IPS-15b (cell line): ENCODE measurements around the gene POPDC2.
"Not testable (repeated sequence)": the region's sequence is repeated elsewhere in the genome, so short reads cannot be mapped to it uniquely, and the experiment has no call there.

Source experiments
- H3K27me3 ChIP-seq: one replicate; pipeline ENCODE4 v1.6.1; 2013; ENCODE audit warnings: low read length; ENCODE audit not compliant: control insufficient read depth, insufficient read depth
- H3K36me3 ChIP-seq: one replicate; pipeline ENCODE4 v1.6.1; 2013; ENCODE audit warnings: low read length; ENCODE audit not compliant: control insufficient read depth, insufficient read depth
- H3K4me1 ChIP-seq: one replicate; pipeline ENCODE4 v1.6.1; 2013; ENCODE audit warnings: mild to moderate bottlenecking, low read length; ENCODE audit not compliant: control insufficient read depth, insufficient read depth
- H3K4me3 ChIP-seq: one replicate; pipeline ENCODE4 v1.5.1; 2013; ENCODE audit warnings: low read depth, low read length
- H3K9ac ChIP-seq: one replicate; pipeline ENCODE4 v1.6.1; 2013; ENCODE audit warnings: low read depth, mild to moderate bottlenecking, low read length
- H3K9me3 ChIP-seq: one replicate; pipeline ENCODE4 v1.6.1; 2013; ENCODE audit warnings: mild to moderate bottlenecking, low read length; ENCODE audit not compliant: control insufficient read depth, insufficient read depth

The POPDC2 gene

GRCh38 chr3:119598410-119599098 is 61.8 kb downstream of the POPDC2 start:
- H3K27me3 ChIP-seq, result no peaks in the 10 kb centered on the region
- H3K4me1 ChIP-seq, result peaks cover 3% of the 10 kb centered on the region
- H3K4me3 ChIP-seq, result no peak overlapping the region

GRCh38 chr3:119597548-119598288 is 62.7 kb downstream of the POPDC2 start, which contains the start of gene PLA1A:
Gene PLA1A (plus strand): TSS chr3:119597885. CDS start chr3:119597914, 29 bp downstream.
- Histone ChIP-seq H3K36me3 (no peaks in the 10 kb centered on the region), H3K9ac (no peak within 1 kb of the TSS), H3K9me3 (no peaks in the 10 kb centered on the region), H3K4me3 (no peak within 1 kb of the TSS), H3K4me1 (peaks cover 3% of the 10 kb centered on the region), H3K27me3 (no peaks in the 10 kb centered on the region)

More at GRCh38 chr3:119598410-119599098, 61.8 kb downstream of the POPDC2 start:
- Histone ChIP-seq H3K36me3 (no peaks in the 10 kb centered on the region), H3K9me3 (no peaks in the 10 kb centered on the region), H3K9ac (no peak overlapping the region)

- Histone ChIP-seq H3K4me1 (peaks cover 3% of the 10 kb centered on the region), H3K9ac (no peak overlapping the region), H3K9me3 (no peaks in the 10 kb centered on the region), H3K4me3 (no peak overlapping the region), H3K27me3 (no peaks in the 10 kb centered on the region), H3K36me3 (no peaks in the 10 kb centered on the region)
These were observed 64.0 kb downstream of the POPDC2 start for GRCh38 chr3:119596398-119596797.

GRCh38 chr3:119595639-119596334 is 64.6 kb downstream of the POPDC2 start:
- no peaks in the 10 kb centered on the region for H3K4me1 ChIP-seq

GRCh38 chr3:119594929-119595328 is 65.5 kb downstream of the POPDC2 start:
- not testable (repeated sequence) for H3K9ac ChIP-seq, H3K27me3 ChIP-seq, H3K4me1 ChIP-seq, H3K4me3 ChIP-seq, H3K9me3 ChIP-seq, H3K36me3 ChIP-seq

More at GRCh38 chr3:119595639-119596334, 64.6 kb downstream of the POPDC2 start:
- no peak overlapping the region for H3K9ac ChIP-seq
- H3K27me3 ChIP-seq, result no peaks in the 10 kb centered on the region
- no peak overlapping the region for H3K4me3 ChIP-seq
- no peaks in the 10 kb centered on the region for H3K9me3 ChIP-seq
- no peaks in the 10 kb centered on the region for H3K36me3 ChIP-seq

- Histone ChIP-seq H3K9ac (no peak overlapping the region), H3K27me3 (no peaks in the 10 kb centered on the region), H3K36me3 (no peaks in the 10 kb centered on the region), H3K4me3 (no peak overlapping the region), H3K4me1 (peaks cover 8% of the 10 kb centered on the region), H3K9me3 (no peaks in the 10 kb centered on the region)
These were observed 66.3 kb downstream of the POPDC2 start for GRCh38 chr3:119594066-119594465.

GRCh38 chr3:119592861-119593260 is 67.5 kb downstream of the POPDC2 start:
- Histone ChIP-seq H3K27me3 (no peaks in the 10 kb centered on the region), H3K4me3 (no peak overlapping the region), H3K4me1 (peaks cover 11% of the 10 kb centered on the region), H3K36me3 (no peaks in the 10 kb centered on the region), H3K9me3 (no peaks in the 10 kb centered on the region), H3K9ac (no peak overlapping the region)
